ENCODE results near the gene PRICKLE1. TPM values are rescaled to one million over a fixed set of nuclear protein-coding genes. Genes with fewer than 3 reads are reported as not detected.
A peak's percentile ranks its signal among the peaks of the same experiment; 100 is the strongest.

The PRICKLE1 gene
- total and polyA plus RNA-seq, 10 of the 15 experiments (the other 5 are each of a cell fraction or from before 2014, with no cell fraction given), result 0.47 to 2.8 (median 0.86) TPM

DNA sequence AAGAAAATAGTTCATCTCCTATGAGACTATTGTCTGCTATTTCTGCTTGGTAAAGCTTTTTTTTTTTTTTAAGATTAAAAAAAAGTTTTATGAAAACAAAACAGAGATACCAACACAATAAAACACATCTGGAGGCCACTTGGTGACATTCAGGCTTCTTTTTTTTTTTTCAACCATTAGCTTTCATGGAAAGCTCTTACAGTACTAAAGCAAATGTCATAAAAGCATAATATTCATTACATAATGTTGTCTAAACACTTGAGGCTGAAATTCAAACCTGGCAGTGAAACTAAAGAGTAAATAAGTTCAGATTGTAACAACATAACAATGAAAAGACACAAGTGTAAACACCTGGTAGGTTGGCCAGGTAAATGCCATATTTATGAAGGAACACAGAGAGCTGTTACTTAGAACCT, 14.7 kb downstream of the PRICKLE1 start:
- no peaks in the 10 kb centered on the region for H4K20me1 ChIP-seq (ENCODE audit: control insufficient read depth, insufficient read depth)
- TF ChIP-seq CREB1 (IDR thresholded peaks at IDR 0.05; ENCODE audit: low read depth), result no peak
- no peak for TF ChIP-seq ATF7 (IDR thresholded peaks at IDR 0.05; ENCODE audit: low read depth)
- no peak for TF ChIP-seq PML (IDR thresholded peaks at IDR 0.05; ENCODE audit: low read length)
- H2AFZ ChIP-seq (ENCODE audit: control insufficient read depth, low read depth, low read length), result no peak overlapping the region
- ChIA-PET SMC1A (ENCODE audit: uncharacterized antibody, unreplicated experiment) (interaction anchor here (0.6 to 1.1 kb wide), 2 partner anchors 12 to 288 kb away, joined by 3 read pairs; no protein-coding TSS in a partner anchor), CTCF (interaction anchor here (0.7 to 1.4 kb wide), 4 partner anchors 12 to 801 kb away, joined by 3 read pairs; no protein-coding TSS in a partner anchor), POLR2A (no interaction called here), RAD21 (ENCODE audit: unreplicated experiment) (interaction anchor here (0.9 kb wide), 1 partner anchor 764 kb away, joined by 3 read pairs; no protein-coding TSS in a partner anchor)
- no peak overlapping the region for H3K4me2 ChIP-seq (ENCODE audit: control insufficient read depth, insufficient read depth)
- H3K9me3 ChIP-seq (replicated peaks; ENCODE audit: control insufficient read depth, insufficient read depth, low read length), result no peaks in the 10 kb centered on the region
- in situ Hi-C loops (cut with MboI) (no loop called here), intact Hi-C loops (cut with micrococcal nuclease; ENCODE audit: unreplicated experiment) (loop anchor here (5.0 to 10.0 kb wide), 2 partner anchors 170 to 762 kb away; no protein-coding TSS in a partner anchor)
- DNase-seq (ENCODE audit: low read depth, low spot score), result no peak
- no peak overlapping the region for H3K27ac ChIP-seq (ENCODE audit: control insufficient read depth, insufficient read depth)
- no peak for FAIRE-seq
- H3K9ac ChIP-seq (ENCODE audit: control insufficient read depth, insufficient read depth, low read length), result no peak overlapping the region
- no peaks in the 10 kb centered on the region; the same call in 1 of the 2 replicates for H3K4me1 ChIP-seq (ENCODE audit: control insufficient read depth, insufficient read depth, low read length)
- no peak overlapping the region for H3K4me3 ChIP-seq
- H3K27me3 ChIP-seq (replicated peaks in 1 of 2; ENCODE audit: control insufficient read depth in 2 of 2, insufficient read depth in 2 of 2, low read length in 1 of 2), result peaks cover 0 to 4% of the 10 kb centered on the region in 2 experiments; a peak in 1 of 4 replicates
- no peaks in the 10 kb centered on the region for H3K79me2 ChIP-seq (ENCODE audit: control insufficient read depth, insufficient read depth, low read length)
- no peaks in the 10 kb centered on the region for H3K36me3 ChIP-seq (ENCODE audit: control insufficient read depth in 2 of 2, insufficient read depth in 2 of 2, low read length in 1 of 2)
- no peak for ATAC-seq
- BruUV-seq (replicated peaks), result no TSS peak

GRCh38 chr12:42571327-42572009, 18.1 kb downstream of the PRICKLE1 start:
- Histone ChIP-seq H2AFZ (ENCODE audit: control insufficient read depth, low read depth, low read length) (peak overlapping the region; percentile 67), H3K79me2 (ENCODE audit: control insufficient read depth, insufficient read depth, low read length) (no peaks in the 10 kb centered on the region), H3K27ac (ENCODE audit: control insufficient read depth, insufficient read depth) (no peak overlapping the region), H3K36me3 (ENCODE audit: control insufficient read depth in 2 of 2, insufficient read depth in 2 of 2, low read length in 1 of 2) (no peaks in the 10 kb centered on the region), H3K4me2 (ENCODE audit: control insufficient read depth, insufficient read depth) (no peak overlapping the region), H3K27me3 (replicated peaks in 1 of 2; ENCODE audit: control insufficient read depth in 2 of 2, insufficient read depth in 2 of 2, low read length in 1 of 2) (no peaks in the 10 kb centered on the region), H3K9me3 (replicated peaks; ENCODE audit: control insufficient read depth, insufficient read depth, low read length) (no peaks in the 10 kb centered on the region), H3K9ac (ENCODE audit: control insufficient read depth, insufficient read depth, low read length) (no peak overlapping the region), H3K4me3 (no peak overlapping the region), H4K20me1 (ENCODE audit: control insufficient read depth, insufficient read depth) (no peaks in the 10 kb centered on the region), H3K4me1 (ENCODE audit: control insufficient read depth, insufficient read depth, low read length) (no peaks in the 10 kb centered on the region; the same call in 1 of the 2 replicates)
- FAIRE-seq (no peak), DNase-seq (ENCODE audit: low read depth, low spot score) (no peak), ATAC-seq (peak; percentile 66)
- no TSS peak for BruUV-seq (replicated peaks)
- in situ Hi-C loops (cut with MboI), result no loop called here
- ChIA-PET RAD21 (ENCODE audit: unreplicated experiment) (interaction anchor here (0.6 to 1.4 kb wide), 2 partner anchors 199 to 446 kb away, joined by 3 to 5 read pairs; no protein-coding TSS in a partner anchor), CTCF (interaction anchor here (0.7 to 8.8 kb wide), 5 partner anchors 12 to 710 kb away, joined by 3 to 117 read pairs (median 3); no protein-coding TSS in a partner anchor), POLR2A (no interaction called here), SMC1A (ENCODE audit: uncharacterized antibody, unreplicated experiment) (interaction anchor here (0.6 to 1.6 kb wide), 2 partner anchors 9 to 12 kb away, joined by 3 to 6 read pairs; no protein-coding TSS in a partner anchor)
- 75% methylated on average over 2 of the region's 2 CpGs for WGBS (ENCODE audit: insufficient coverage, insufficient replicate concordance, low lambda C conversion rate, missing lambda C conversion rate)
- intact Hi-C loops (cut with micrococcal nuclease; ENCODE audit: unreplicated experiment), result loop anchor here (5.0 to 10.0 kb wide), 2 partner anchors 167 to 766 kb away; no protein-coding TSS in a partner anchor
- TF ChIP-seq NFIC (IDR thresholded peaks at IDR 0.05; ENCODE audit: low read depth, low read length) (no peak), SMC3 (IDR thresholded peaks at IDR 0.05; ENCODE audit: borderline replicate concordance, low read length) (no peak), SREBF1 (IDR thresholded peaks at IDR 0.05; ENCODE audit: low read length) (no peak), EZH2 (IDR thresholded peaks at IDR 0.05; ENCODE audit: borderline replicate concordance, control insufficient read depth, low read depth, low read length) (no peak), POLR2A (IDR thresholded peaks at IDR 0.05; ENCODE audit: low read depth, low read length) (no peak), TBL1XR1 (IDR thresholded peaks at IDR 0.05; ENCODE audit: low read depth, low read length) (no peak), SPI1 (IDR thresholded peaks at IDR 0.05; ENCODE audit: borderline replicate concordance, insufficient read depth, low read depth, low read length) (no peak), NFYB (IDR thresholded peaks at IDR 0.05; ENCODE audit: insufficient read depth, low read depth, low read length) (no peak), ZNF24 (IDR thresholded peaks at IDR 0.05) (no peak), CBX5 (IDR thresholded peaks at IDR 0.05; ENCODE audit: low read depth) (no peak), NRF1 (conservative IDR thresholded peaks at IDR 0.05; ENCODE audit: low read depth, low read length) (no peak), ZZZ3 (IDR thresholded peaks at IDR 0.05; ENCODE audit: control insufficient read depth, insufficient read length, low read depth) (no peak)
- TF ChIP-seq, protein P1, sequence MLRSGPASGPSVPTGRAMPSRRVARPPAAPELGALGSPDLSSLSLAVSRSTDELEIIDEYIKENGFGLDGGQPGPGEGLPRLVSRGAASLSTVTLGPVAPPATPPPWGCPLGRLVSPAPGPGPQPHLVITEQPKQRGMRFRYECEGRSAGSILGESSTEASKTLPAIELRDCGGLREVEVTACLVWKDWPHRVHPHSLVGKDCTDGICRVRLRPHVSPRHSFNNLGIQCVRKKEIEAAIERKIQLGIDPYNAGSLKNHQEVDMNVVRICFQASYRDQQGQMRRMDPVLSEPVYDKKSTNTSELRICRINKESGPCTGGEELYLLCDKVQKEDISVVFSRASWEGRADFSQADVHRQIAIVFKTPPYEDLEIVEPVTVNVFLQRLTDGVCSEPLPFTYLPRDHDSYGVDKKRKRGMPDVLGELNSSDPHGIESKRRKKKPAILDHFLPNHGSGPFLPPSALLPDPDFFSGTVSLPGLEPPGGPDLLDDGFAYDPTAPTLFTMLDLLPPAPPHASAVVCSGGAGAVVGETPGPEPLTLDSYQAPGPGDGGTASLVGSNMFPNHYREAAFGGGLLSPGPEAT (IDR thresholded peaks at IDR 0.05; ENCODE audit: low read depth), result no peak

All from GM12878 (cell line).